ENCODE results near the gene RWDD1. TPM values are rescaled to one million over a fixed set of nuclear protein-coding genes. Genes with fewer than 3 reads are reported as not detected.
A peak's percentile ranks its signal among the peaks of the same experiment; 100 is the strongest.
"Not testable (repeated sequence)": the region's sequence is repeated elsewhere in the genome, so short reads cannot be mapped to it uniquely, and the experiment has no call there.

Gene RWDD1
- total RNA-seq, 1 donor from 2014 or later = 72.4 TPM

DNA sequence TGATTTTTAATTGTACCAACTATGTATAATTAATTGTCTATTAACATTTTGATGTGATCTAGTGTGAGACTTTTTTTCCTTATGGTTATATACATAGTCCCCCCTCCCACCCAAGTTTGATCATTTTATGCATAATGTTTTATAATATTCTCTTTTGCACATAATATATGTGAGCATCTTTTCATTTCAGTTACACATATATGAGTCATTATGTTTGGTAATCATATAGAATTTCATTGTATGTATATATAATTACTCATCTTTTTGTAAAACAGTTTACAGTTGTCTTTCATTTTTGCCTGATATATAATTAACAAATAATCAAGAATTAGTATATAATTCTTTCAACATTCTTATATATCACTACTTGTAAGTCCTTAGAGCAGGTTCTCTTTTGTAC, 15.0 kb downstream of the RWDD1 start:
- DNase-seq (no peak), ATAC-seq (no peak)
- intact Hi-C loops (cut with micrococcal nuclease) = no loop called here

DNA sequence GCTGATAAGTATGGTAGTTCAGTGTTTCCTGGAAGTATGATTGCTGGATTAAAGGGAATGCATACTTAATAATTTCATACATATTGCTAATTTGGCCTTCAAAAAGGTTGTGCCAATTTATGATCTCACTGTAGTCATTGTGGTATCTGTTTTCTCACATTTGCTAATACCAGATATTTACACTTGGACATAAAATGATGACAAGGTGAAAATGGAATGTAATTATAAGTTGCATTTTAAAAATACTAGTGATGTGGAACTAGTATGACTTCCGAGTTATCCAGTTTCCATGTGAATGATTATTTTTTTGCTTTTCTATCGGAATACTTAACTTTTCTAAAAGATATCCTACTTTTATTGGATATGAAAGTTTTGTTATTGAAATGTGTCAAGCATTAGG, 15.4 kb downstream of the RWDD1 start:
- DNase-seq (no peak), ATAC-seq (no peak)
- intact Hi-C loops (cut with micrococcal nuclease) = no loop called here

- DNase-seq = no peak
- intact Hi-C loops (cut with micrococcal nuclease) = no loop called here
- no peak for ATAC-seq
Observed at GRCh38 chr6:116595247-116595646, 23.9 kb downstream of the RWDD1 start.

- DNase-seq (no peak), ATAC-seq (no peak)
- intact Hi-C loops (cut with micrococcal nuclease) = no loop called here
Observed at GRCh38 chr6:116596815-116597214, 25.5 kb downstream of the RWDD1 start.

GRCh38 chr6:116603916-116604315, 32.6 kb downstream of the RWDD1 start:
- DNase-seq; intact Hi-C loops (cut with micrococcal nuclease); ATAC-seq: not testable (repeated sequence)

DNA sequence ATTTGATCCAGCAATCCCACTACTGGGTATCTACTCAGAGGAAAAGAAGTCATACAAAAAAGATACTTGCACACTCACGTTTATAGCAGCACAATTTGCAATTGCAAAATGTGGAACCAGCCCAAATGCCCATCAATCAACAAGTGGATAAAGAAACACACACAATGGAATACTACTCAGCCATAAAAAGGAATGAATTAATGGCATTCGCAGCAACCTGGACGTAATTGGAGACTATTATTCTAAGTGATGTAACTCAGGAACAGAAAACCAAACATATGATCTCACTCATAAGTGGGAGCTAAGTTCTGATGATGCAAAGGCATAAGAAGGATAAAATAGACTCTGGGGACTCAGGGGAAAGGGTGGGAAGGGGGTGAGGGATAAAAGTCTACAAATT, 33.6 kb downstream of the RWDD1 start:
- intact Hi-C loops (cut with micrococcal nuclease); ATAC-seq; DNase-seq: not testable (repeated sequence)

GRCh38 chr6:116605935-116606334, 34.6 kb downstream of the RWDD1 start:
- intact Hi-C loops (cut with micrococcal nuclease) = no loop called here
- no peak for ATAC-seq
- DNase-seq = no peak

DNA sequence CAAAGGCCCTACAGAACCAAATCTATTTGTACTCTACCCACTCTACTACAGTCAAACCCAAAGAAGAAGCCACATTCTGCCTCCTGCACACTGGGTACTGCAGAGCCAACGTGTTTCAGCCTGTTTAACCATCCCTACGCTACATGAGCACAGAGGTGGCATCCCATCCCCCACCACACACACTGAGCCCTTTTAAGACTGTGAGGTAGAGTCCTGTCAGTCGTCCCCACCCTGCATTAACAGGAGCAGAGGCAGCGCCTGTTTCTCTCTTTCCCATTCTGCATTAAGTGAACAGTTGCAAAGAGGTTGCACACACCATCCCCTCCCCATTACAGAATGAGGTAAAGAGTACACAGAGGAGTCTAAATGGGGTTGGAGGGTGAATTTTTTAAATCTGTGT, 39.8 kb downstream of the RWDD1 start:
- DNase-seq (no peak), ATAC-seq (no peak)
- intact Hi-C loops (cut with micrococcal nuclease) = no loop called here

GRCh38 chr6:116615937-116616736, 44.8 kb downstream of the RWDD1 start, which contains the start of gene RSPH4A:
RSPH4A (plus strand) TSS chr6:116616479; CDS start chr6:116616624, 145 bp downstream.
- ATAC-seq (peak; percentile 99), DNase-seq (peak; percentile 90)
- intact Hi-C loops (cut with micrococcal nuclease) = no loop called here

GRCh38 chr6:116616737-116617053, 45.4 kb downstream of the RWDD1 start:
- ATAC-seq (peak; percentile 38), DNase-seq (no peak)
- intact Hi-C loops (cut with micrococcal nuclease) = no loop called here

DNA sequence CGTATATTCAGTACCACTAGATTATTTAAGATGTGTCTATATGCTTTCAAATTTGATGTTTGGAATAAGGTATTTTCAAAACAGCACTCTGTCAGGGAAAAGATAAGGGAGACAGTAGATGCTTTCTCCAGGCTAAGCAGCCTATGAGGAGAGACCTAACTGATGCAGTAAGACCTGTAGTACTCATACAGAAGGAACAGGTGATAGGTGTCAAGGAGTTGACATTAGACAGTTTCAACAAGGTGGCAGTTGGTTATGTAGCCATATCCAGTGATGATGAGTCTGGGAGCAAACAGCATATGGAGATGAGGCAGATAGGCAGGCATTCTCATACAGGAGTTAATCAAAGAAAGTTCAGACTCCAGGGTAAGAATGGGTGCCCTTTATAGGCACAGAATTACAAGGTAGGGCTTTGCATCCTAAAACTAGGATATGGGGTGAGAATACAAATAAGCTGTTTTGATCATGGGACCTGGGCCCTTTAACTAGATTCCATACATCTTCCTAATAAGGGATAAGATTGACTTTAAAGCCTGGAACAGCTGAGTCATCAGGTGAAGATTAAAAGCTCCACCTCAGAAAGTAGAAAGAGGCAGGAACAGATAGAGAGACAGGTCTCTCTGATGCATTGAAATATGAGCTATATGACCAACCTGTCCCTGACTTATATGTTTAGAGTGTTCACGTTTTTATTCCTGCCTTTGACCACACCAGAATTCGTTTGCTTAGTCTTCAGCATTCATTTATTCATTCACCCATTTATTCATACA, 52.9 kb downstream of the RWDD1 start:
- intact Hi-C loops (cut with micrococcal nuclease) = no loop called here
- no peak for ATAC-seq

DNA sequence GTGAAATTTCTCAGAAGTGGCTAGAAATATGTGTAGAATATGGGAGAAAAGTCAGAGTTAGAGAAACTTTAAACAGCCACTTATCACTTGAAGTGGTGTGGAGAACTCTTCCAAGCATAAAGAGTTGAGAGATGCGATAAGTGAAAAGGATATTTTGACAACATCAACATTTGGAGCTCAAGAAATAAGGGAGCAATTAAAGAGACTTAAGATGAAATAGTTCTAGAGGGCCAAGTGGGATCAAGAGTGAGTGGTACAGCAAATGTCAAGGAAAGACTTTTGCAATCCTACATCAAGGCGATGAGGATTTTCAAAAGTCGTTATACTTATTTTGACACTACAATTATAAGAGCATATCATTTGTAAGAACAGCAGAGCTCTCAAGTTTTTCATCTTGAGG, 54.6 kb downstream of the RWDD1 start:
- intact Hi-C loops (cut with micrococcal nuclease) = no loop called here
- no peak for ATAC-seq
- no peak for DNase-seq

More for the DNA sequence above, 52.9 kb downstream of the RWDD1 start:
- no peak for DNase-seq

DNA sequence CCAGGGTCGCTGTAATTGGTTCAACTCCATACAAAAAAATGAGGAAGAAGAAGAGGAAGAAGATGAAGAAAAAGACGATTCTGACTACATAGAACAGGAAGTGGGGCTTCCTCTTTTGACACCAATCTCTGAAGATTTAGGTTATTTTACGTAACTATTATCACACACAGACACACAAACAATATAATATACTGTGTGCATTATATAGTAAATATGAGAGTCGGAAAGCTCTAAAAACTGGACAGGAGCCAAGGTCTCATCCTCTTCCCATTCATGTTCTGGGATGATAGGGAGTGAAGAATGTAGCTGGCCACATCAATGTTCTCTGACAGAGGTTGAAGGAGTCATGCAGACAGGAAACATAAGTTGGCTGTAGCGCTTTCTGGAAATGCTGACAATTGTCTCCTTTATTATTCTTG, 58.3 kb downstream of the RWDD1 start:
- DNase-seq (no peak), ATAC-seq (no peak)
- intact Hi-C loops (cut with micrococcal nuclease) = no loop called here

GRCh38 chr6:116631379-116631990, 60.2 kb downstream of the RWDD1 start:
- DNase-seq (no peak), ATAC-seq (no peak)
- intact Hi-C loops (cut with micrococcal nuclease) = no loop called here

DNA sequence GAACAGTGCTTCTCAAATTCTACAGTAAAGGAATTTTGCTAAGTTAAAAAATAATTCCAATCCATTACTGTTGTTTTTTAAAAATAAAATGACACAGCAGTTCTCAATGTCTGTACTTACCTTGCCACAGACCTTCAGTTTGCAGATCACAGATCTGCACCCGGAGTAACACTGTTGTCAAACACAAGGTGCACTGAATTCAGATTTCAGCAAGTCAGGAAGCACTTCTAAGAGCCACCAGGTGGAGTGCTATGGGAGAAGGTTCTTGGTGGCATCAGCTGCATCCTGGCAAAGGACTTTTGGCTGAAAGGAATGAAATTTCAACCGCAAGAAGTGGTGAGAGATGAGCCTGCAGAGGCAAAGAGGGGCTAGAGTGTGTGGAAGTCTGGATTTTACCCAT, 62.4 kb downstream of the RWDD1 start:
- intact Hi-C loops (cut with micrococcal nuclease) = no loop called here
- ATAC-seq = no peak
- no peak for DNase-seq

Other genes with a start within 250 kb of the RWDD1 start
- 12.7 TPM for gene DSE, start 200.6 kb upstream of the RWDD1 start, total RNA-seq
- gene CALHM6, start 110.1 kb upstream of the RWDD1 start, total RNA-seq = 1.2 TPM
- 2.4 TPM for gene CALHM5, start 59.9 kb upstream of the RWDD1 start, total RNA-seq
- 0.40 TPM for gene TRAPPC3L, start 25.8 kb upstream of the RWDD1 start, total RNA-seq
- 0.32 TPM for gene CALHM4, start 17.8 kb upstream of the RWDD1 start, total RNA-seq
- 0.17 TPM for gene RSPH4A, start 45.0 kb downstream of the RWDD1 start, total RNA-seq
- gene ZUP1, start 97.3 kb downstream of the RWDD1 start, total RNA-seq = 3.8 TPM
- gene KPNA5, start 109.7 kb downstream of the RWDD1 start, total RNA-seq = 7.2 TPM
- gene FAM162B, start 194.2 kb downstream of the RWDD1 start, total RNA-seq = 3.6 TPM